ENCODE data around the gene ZNF837. TPM values are rescaled to one million over a fixed set of nuclear protein-coding genes. Genes with fewer than 3 reads are reported as not detected.
A peak's percentile ranks its signal among the peaks of the same experiment; 100 is the strongest.

The ZNF837 gene
- total and polyA plus RNA-seq, 2 of the 13 experiments (the other 11 are each of a cell fraction or from before 2014, with no cell fraction given) = 0.29 to 1.3 TPM

DNA sequence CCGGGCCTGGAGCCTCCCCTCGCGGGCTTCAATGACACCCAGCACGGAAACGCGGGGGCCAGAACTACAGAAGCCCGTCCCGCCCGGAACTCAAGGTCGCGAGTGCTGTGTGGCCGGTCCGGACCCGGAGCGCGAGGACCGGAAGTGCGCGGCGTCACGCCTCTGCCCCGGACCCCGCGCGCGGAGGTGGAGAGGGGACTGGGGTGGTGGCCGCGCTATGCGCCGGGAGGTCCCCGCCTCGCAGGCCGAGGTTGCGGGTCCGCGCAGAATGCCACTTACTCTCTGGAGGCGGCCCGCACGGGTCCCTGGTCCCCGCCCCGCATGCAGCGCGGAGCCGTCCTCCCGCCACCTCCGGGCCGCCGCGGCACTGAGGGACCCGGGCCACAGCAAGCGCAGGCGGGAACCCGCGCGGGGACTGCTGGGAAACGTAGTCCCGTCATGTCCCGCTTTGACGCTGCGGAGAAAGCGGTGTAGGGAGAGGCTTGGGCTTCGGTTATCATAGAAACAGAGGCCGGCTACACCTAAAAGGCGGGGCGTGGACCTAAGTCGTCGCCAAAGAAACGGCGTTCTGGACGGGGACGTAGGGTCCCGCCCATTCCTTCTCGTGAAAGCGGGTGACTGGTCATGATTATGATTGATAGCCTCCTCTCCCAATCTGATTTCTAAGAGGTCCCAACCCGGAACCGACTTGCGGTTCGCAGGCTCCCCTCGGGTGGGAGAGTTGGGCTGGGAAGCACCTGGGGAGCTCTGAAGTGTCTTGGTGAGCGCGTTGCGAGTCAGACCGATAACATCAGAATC, at the start of gene ZNF837 (continued):
- TF ChIP-seq ZNF205 (CRISPR knock-in tag; IDR thresholded peaks at IDR 0.05) = peak; percentile 86
- peak; percentile 72 for TF ChIP-seq HDAC2 (CRISPR knock-in tag; IDR thresholded peaks at IDR 0.05)
- no peak for TF ChIP-seq SMARCE1 (IDR thresholded peaks at IDR 0.05; ENCODE audit: borderline replicate concordance)
- no peak for TF ChIP-seq TRIM24 (CRISPR knock-in tag; IDR thresholded peaks at IDR 0.05)
- peak; percentile 83 for TF ChIP-seq NFKBIZ (CRISPR knock-in tag; IDR thresholded peaks at IDR 0.05)
- TF ChIP-seq, protein P1, sequence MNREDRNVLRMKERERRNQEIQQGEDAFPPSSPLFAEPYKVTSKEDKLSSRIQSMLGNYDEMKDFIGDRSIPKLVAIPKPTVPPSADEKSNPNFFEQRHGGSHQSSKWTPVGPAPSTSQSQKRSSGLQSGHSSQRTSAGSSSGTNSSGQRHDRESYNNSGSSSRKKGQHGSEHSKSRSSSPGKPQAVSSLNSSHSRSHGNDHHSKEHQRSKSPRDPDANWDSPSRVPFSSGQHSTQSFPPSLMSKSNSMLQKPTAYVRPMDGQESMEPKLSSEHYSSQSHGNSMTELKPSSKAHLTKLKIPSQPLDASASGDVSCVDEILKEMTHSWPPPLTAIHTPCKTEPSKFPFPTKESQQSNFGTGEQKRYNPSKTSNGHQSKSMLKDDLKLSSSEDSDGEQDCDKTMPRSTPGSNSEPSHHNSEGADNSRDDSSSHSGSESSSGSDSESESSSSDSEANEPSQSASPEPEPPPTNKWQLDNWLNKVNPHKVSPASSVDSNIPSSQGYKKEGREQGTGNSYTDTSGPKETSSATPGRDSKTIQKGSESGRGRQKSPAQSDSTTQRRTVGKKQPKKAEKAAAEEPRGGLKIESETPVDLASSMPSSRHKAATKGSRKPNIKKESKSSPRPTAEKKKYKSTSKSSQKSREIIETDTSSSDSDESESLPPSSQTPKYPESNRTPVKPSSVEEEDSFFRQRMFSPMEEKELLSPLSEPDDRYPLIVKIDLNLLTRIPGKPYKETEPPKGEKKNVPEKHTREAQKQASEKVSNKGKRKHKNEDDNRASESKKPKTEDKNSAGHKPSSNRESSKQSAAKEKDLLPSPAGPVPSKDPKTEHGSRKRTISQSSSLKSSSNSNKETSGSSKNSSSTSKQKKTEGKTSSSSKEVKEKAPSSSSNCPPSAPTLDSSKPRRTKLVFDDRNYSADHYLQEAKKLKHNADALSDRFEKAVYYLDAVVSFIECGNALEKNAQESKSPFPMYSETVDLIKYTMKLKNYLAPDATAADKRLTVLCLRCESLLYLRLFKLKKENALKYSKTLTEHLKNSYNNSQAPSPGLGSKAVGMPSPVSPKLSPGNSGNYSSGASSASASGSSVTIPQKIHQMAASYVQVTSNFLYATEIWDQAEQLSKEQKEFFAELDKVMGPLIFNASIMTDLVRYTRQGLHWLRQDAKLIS (CRISPR knock-in tag; IDR thresholded peaks at IDR 0.05) = 0 out of 2 replicates have a peak, but pooled peaks have one; percentile 54
- TF ChIP-seq, protein P2, sequence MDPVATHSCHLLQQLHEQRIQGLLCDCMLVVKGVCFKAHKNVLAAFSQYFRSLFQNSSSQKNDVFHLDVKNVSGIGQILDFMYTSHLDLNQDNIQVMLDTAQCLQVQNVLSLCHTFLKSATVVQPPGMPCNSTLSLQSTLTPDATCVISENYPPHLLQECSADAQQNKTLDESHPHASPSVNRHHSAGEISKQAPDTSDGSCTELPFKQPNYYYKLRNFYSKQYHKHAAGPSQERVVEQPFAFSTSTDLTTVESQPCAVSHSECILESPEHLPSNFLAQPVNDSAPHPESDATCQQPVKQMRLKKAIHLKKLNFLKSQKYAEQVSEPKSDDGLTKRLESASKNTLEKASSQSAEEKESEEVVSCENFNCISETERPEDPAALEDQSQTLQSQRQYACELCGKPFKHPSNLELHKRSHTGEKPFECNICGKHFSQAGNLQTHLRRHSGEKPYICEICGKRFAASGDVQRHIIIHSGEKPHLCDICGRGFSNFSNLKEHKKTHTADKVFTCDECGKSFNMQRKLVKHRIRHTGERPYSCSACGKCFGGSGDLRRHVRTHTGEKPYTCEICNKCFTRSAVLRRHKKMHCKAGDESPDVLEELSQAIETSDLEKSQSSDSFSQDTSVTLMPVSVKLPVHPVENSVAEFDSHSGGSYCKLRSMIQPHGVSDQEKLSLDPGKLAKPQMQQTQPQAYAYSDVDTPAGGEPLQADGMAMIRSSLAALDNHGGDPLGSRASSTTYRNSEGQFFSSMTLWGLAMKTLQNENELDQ (CRISPR knock-in tag; IDR thresholded peaks at IDR 0.05; ENCODE audit: borderline replicate concordance) = peak; percentile 91; the same call in 1 of the 2 replicates
- peak; percentile 97; the same call in 1 of the 2 replicates for TF ChIP-seq ZNF556 (CRISPR knock-in tag; IDR thresholded peaks at IDR 0.05; ENCODE audit: borderline replicate concordance)
- peak; percentile 90 for TF ChIP-seq TMF1 (CRISPR knock-in tag; IDR thresholded peaks at IDR 0.05; ENCODE audit: low read depth)
- TF ChIP-seq ZNF567 (CRISPR knock-in tag; IDR thresholded peaks at IDR 0.05; ENCODE audit: borderline replicate concordance) = peak; percentile 87; the same call in 1 of the 2 replicates
- TF ChIP-seq, protein P3, sequence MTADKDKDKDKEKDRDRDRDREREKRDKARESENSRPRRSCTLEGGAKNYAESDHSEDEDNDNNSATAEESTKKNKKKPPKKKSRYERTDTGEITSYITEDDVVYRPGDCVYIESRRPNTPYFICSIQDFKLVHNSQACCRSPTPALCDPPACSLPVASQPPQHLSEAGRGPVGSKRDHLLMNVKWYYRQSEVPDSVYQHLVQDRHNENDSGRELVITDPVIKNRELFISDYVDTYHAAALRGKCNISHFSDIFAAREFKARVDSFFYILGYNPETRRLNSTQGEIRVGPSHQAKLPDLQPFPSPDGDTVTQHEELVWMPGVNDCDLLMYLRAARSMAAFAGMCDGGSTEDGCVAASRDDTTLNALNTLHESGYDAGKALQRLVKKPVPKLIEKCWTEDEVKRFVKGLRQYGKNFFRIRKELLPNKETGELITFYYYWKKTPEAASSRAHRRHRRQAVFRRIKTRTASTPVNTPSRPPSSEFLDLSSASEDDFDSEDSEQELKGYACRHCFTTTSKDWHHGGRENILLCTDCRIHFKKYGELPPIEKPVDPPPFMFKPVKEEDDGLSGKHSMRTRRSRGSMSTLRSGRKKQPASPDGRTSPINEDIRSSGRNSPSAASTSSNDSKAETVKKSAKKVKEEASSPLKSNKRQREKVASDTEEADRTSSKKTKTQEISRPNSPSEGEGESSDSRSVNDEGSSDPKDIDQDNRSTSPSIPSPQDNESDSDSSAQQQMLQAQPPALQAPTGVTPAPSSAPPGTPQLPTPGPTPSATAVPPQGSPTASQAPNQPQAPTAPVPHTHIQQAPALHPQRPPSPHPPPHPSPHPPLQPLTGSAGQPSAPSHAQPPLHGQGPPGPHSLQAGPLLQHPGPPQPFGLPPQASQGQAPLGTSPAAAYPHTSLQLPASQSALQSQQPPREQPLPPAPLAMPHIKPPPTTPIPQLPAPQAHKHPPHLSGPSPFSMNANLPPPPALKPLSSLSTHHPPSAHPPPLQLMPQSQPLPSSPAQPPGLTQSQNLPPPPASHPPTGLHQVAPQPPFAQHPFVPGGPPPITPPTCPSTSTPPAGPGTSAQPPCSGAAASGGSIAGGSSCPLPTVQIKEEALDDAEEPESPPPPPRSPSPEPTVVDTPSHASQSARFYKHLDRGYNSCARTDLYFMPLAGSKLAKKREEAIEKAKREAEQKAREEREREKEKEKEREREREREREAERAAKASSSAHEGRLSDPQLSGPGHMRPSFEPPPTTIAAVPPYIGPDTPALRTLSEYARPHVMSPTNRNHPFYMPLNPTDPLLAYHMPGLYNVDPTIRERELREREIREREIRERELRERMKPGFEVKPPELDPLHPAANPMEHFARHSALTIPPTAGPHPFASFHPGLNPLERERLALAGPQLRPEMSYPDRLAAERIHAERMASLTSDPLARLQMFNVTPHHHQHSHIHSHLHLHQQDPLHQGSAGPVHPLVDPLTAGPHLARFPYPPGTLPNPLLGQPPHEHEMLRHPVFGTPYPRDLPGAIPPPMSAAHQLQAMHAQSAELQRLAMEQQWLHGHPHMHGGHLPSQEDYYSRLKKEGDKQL (CRISPR knock-in tag; IDR thresholded peaks at IDR 0.05; ENCODE audit: low read depth) = no peak; the same call in 1 of the 2 replicates
- peak; percentile 56; the same call in 1 of the 2 replicates for TF ChIP-seq ZSCAN12 (CRISPR knock-in tag; IDR thresholded peaks at IDR 0.05)
- no peak for TF ChIP-seq IRX3 (CRISPR knock-in tag; IDR thresholded peaks at IDR 0.05; ENCODE audit: borderline replicate concordance, low read depth)
- TF ChIP-seq CREM (IDR thresholded peaks at IDR 0.05) = peak; percentile 70
- TF ChIP-seq CREM (CRISPR knock-in tag; IDR thresholded peaks at IDR 0.05) = no peak
- no peak for TF ChIP-seq ZNF569 (CRISPR knock-in tag; IDR thresholded peaks at IDR 0.05; ENCODE audit: borderline replicate concordance)
- peak; percentile 20; the same call in 1 of the 2 replicates for TF ChIP-seq ZNF263 (CRISPR knock-in tag; IDR thresholded peaks at IDR 0.05)
- peak; percentile 99 for TF ChIP-seq ZFX (CRISPR knock-in tag; IDR thresholded peaks at IDR 0.05; ENCODE audit: low read depth)
